HCT116 (cell line): ENCODE data around the gene KIF25. TPM values are rescaled to one million over a fixed set of nuclear protein-coding genes. Genes with fewer than 3 reads are reported as not detected.

Experiments
- ATAC-seq: fragments of 200-7000 bp; cut with Tn5 transposase; 2 replicates; pipeline ENCODE4 v1.9.1; 2020; ENCODE audit warnings: mild to moderate bottlenecking, moderate library complexity
- BruUV-seq: library from RNA; stranded (reverse); fragments of 400-500 nt; replicated peaks from 2 replicates; lab custom pipeline; 2021; lab: Mats Ljungman, UMichigan
- CTCF ChIA-PET: fragments of 300-600 bp; sonication (Branson Sonifier 250); formaldehyde crosslinking; loops from one replicate; lab custom pipeline; 2021; ENCODE audit warnings: antibody characterized with exemption; lab: Charles Lee
- POLR2A ChIA-PET: fragments of 300-600, 350-600 bp; sonication (Branson Sonifier 250); formaldehyde crosslinking; loops from one replicate; lab custom pipeline; 2021; ENCODE audit warnings: antibody characterized with exemption; lab: Charles Lee
- RAD21 ChIA-PET, 2 experiments: fragments of 300-600 bp; sonication (Branson Sonifier 250); formaldehyde crosslinking; loops; one replicate each; lab custom pipeline; 2023; ENCODE audit warnings: low total read pairs in 2 of 2; ENCODE audit not compliant: uncharacterized antibody in 2 of 2, unreplicated experiment in 2 of 2, low non-redundant PET in 1 of 2; lab: Charles Lee
- DNase-seq: peaks from one replicate; pipeline ENCODE4 v3.0.0-alpha.2; 2010; ENCODE audit warnings: low read depth, low spot score
- H2AFZ ChIP-seq: fragments of 200-600 bp; shearing (Covaris generic), sonication (generic); 2 replicates; pipeline ENCODE4 v1.6.1; 2017; ENCODE audit warnings: low read depth, mixed run types, mixed read lengths, antibody characterized with exemption, low read length; ENCODE audit not compliant: poor library complexity, severe bottlenecking
- H3K27ac ChIP-seq: 2 replicates; pipeline ENCODE4 v1.5.1; 2012; ENCODE audit warnings: low read depth, low read length
- H3K27me3 ChIP-seq: fragments of 200-600 bp; sonication (generic); 2 replicates; pipeline ENCODE4 v1.6.1; 2016; ENCODE audit warnings: mixed run types, low read length, mixed read lengths; ENCODE audit not compliant: insufficient read depth
- H3K36me3 ChIP-seq, 2 experiments: fragments of 200-500 bp in 1 of 2; fragments of 200-600 bp in 1 of 2; sonication (Bioruptor generic) in 1 of 2; sonication (generic) in 1 of 2; 2 replicates each; pipeline versions ENCODE4 v1.5.1 to v1.6.1; 2014 to 2016; ENCODE audit warnings: low read length in 2 of 2, inconsistent platforms in 1 of 2, mixed read lengths in 1 of 2, mixed run types in 1 of 2; ENCODE audit not compliant: insufficient read depth in 2 of 2, control insufficient read depth in 1 of 2
- H3K4me1 ChIP-seq, 2 experiments: fragments of 200-600 bp in 1 of 2; sonication (generic) in 1 of 2; 2 replicates each; pipeline versions ENCODE4 v1.5.1 to v1.6.1; 2012 to 2017; ENCODE audit warnings: low read length in 2 of 2, inconsistent platforms in 1 of 2, mild to moderate bottlenecking in 1 of 2, mixed read lengths in 1 of 2, mixed run types in 1 of 2, moderate library complexity in 1 of 2; ENCODE audit not compliant: insufficient read depth in 2 of 2, control insufficient read depth in 1 of 2
- H3K4me2 ChIP-seq: fragments of 200-600 bp; sonication (generic); 2 replicates; pipeline ENCODE4 v1.6.1; 2017; ENCODE audit warnings: mixed run types, low read length, mixed read lengths
- H3K4me3 ChIP-seq, 2 experiments: fragments of 200-600 bp in 1 of 2; sonication (generic) in 1 of 2; replicated peaks in 1 of 2; 2 replicates each; pipeline ENCODE4 v1.5.1; 2011 to 2016; ENCODE audit warnings: low read length in 2 of 2, control low read depth in 1 of 2, low read depth in 1 of 2, mild to moderate bottlenecking in 1 of 2, mixed read lengths in 1 of 2, mixed run types in 1 of 2
- H3K79me2 ChIP-seq: fragments of 200-600 bp; sonication (generic); 2 replicates; pipeline ENCODE4 v1.6.1; 2017; ENCODE audit warnings: mild to moderate bottlenecking, mixed run types, low read length, moderate library complexity, mixed read lengths; ENCODE audit not compliant: insufficient read depth
- H3K9ac ChIP-seq: fragments of 200-600 bp; sonication (generic); 2 replicates; pipeline ENCODE4 v1.6.1; 2016; ENCODE audit warnings: low read length, mixed read lengths
- H3K9me2 ChIP-seq: fragments of 200-600 bp; sonication (generic), shearing (Covaris generic); 2 replicates; pipeline ENCODE4 v1.6.1; 2017; ENCODE audit warnings: mixed run types, mild to moderate bottlenecking, moderate library complexity; ENCODE audit not compliant: insufficient read depth
- H3K9me3 ChIP-seq, 2 experiments: fragments of 200-500 bp in 1 of 2; fragments of 200-600 bp in 1 of 2; sonication (Bioruptor generic) in 1 of 2; sonication (generic) in 1 of 2; 2 replicates each; pipeline ENCODE4 v1.6.1; 2014 to 2017; ENCODE audit warnings: low read length in 2 of 2, mixed read lengths in 2 of 2, inconsistent platforms in 1 of 2, low read depth in 1 of 2, mild to moderate bottlenecking in 1 of 2, mixed run types in 1 of 2, moderate library complexity in 1 of 2; ENCODE audit not compliant: control insufficient read depth in 1 of 2, insufficient read depth in 1 of 2
- H4K20me1 ChIP-seq: fragments of 200-600 bp; sonication (generic), shearing (Covaris generic); 2 replicates; pipeline ENCODE4 v1.6.1; 2017; ENCODE audit warnings: mixed run types, mild to moderate bottlenecking, moderate library complexity; ENCODE audit not compliant: insufficient read depth
- CBX3 ChIP-seq: IDR thresholded peaks from 2 replicates; pipeline ENCODE4 v1.6.1; 2012; ENCODE audit warnings: low read depth
- CEBPB ChIP-seq: IDR thresholded peaks from 2 replicates; pipeline ENCODE4 v1.6.1; 2012; ENCODE audit warnings: low read depth
- ELF1 ChIP-seq: IDR thresholded peaks from 2 replicates; pipeline ENCODE4 v1.6.1; 2012; ENCODE audit warnings: low read depth, borderline replicate concordance
- EZH2 ChIP-seq: fragments of 200-600 bp; sonication (generic); IDR thresholded peaks from 2 replicates; pipeline ENCODE4 v1.6.1; 2017; ENCODE audit warnings: antibody characterized with exemption, mixed run types
- EZH2phosphoT487 ChIP-seq: fragments of 200-600 bp; IDR thresholded peaks from 2 replicates; pipeline ENCODE4 v1.6.1; 2018; ENCODE audit warnings: antibody characterized with exemption, borderline replicate concordance
- FOSL1 ChIP-seq: IDR thresholded peaks from 2 replicates; pipeline ENCODE4 v1.6.1; 2012; ENCODE audit warnings: low read depth
- JUND ChIP-seq: IDR thresholded peaks from 2 replicates; pipeline ENCODE4 v1.6.1; 2012
- POLR2AphosphoS5 ChIP-seq: IDR thresholded peaks from 2 replicates; pipeline ENCODE4 v1.6.1; 2011; ENCODE audit warnings: mild to moderate bottlenecking, low read depth, low read length, moderate library complexity
- RAD21 ChIP-seq: IDR thresholded peaks from 2 replicates; pipeline ENCODE4 v1.6.1; 2012; ENCODE audit warnings: low read depth, mild to moderate bottlenecking
- SIN3A ChIP-seq: IDR thresholded peaks from 2 replicates; pipeline ENCODE4 v1.6.1; 2012; ENCODE audit warnings: low read depth
- SP1 ChIP-seq: IDR thresholded peaks from 2 replicates; pipeline ENCODE4 v1.6.1; 2012; ENCODE audit warnings: low read depth
- SRF ChIP-seq: IDR thresholded peaks from 2 replicates; pipeline ENCODE4 v1.6.1; 2012; ENCODE audit warnings: low read depth
- YY1 ChIP-seq: IDR thresholded peaks from 2 replicates; pipeline ENCODE4 v1.6.1; 2011; ENCODE audit warnings: low read length, low read depth, moderate library complexity, mild to moderate bottlenecking; ENCODE audit not compliant: insufficient replicate concordance; ENCODE audit errors: extremely low read depth
- ZFX ChIP-seq: fragments of 450-650 bp; IDR thresholded peaks from 2 replicates; pipeline ENCODE4 v1.6.1; 2017
- ZNF274 ChIP-seq: fragments of 200-500 bp; sonication (Bioruptor generic); IDR thresholded peaks from 2 replicates; pipeline ENCODE4 v1.6.1; 2014; ENCODE audit warnings: mild to moderate bottlenecking, low read depth, low read length, inconsistent platforms
- intact Hi-C: fragments of 100-400 bp; cut with micrococcal nuclease; formaldehyde crosslinking; loops from 2 replicates; pipeline ENCODE4 v1.10.0; 2022
- total RNA-seq: library from RNA; stranded (reverse); gene quantifications from one replicate; pipeline ENCODE4 v1.2.1, GENCODE V29; 2021; ENCODE audit not compliant: unreplicated experiment
- TF ChIP-seq, protein P1 (sequence below), 3 experiments: fragments of 200-600 bp in 1 of 3; sonication (generic) in 1 of 3; IDR thresholded peaks in 2 of 3; conservative IDR thresholded peaks in 1 of 3; 2 replicates each; pipeline ENCODE4 v1.5.1; 2012 to 2017; ENCODE audit warnings: low read depth in 2 of 3, low read length in 2 of 3, antibody characterized with exemption in 1 of 3, borderline replicate concordance in 1 of 3, control low read depth in 1 of 3, mild to moderate bottlenecking in 1 of 3, mixed read lengths in 1 of 3, mixed run types in 1 of 3, moderate library complexity in 1 of 3; ENCODE audit not compliant: insufficient read depth in 1 of 3
- TF ChIP-seq, protein P2 (sequence below): IDR thresholded peaks from 2 replicates; pipeline ENCODE4 v1.6.1; 2011; ENCODE audit warnings: mild to moderate bottlenecking, low read length, moderate library complexity; ENCODE audit not compliant: insufficient replicate concordance; ENCODE audit errors: extremely low read depth

Gene KIF25
- total RNA-seq, 1 experiment from 2014 or later = not detected

DNA sequence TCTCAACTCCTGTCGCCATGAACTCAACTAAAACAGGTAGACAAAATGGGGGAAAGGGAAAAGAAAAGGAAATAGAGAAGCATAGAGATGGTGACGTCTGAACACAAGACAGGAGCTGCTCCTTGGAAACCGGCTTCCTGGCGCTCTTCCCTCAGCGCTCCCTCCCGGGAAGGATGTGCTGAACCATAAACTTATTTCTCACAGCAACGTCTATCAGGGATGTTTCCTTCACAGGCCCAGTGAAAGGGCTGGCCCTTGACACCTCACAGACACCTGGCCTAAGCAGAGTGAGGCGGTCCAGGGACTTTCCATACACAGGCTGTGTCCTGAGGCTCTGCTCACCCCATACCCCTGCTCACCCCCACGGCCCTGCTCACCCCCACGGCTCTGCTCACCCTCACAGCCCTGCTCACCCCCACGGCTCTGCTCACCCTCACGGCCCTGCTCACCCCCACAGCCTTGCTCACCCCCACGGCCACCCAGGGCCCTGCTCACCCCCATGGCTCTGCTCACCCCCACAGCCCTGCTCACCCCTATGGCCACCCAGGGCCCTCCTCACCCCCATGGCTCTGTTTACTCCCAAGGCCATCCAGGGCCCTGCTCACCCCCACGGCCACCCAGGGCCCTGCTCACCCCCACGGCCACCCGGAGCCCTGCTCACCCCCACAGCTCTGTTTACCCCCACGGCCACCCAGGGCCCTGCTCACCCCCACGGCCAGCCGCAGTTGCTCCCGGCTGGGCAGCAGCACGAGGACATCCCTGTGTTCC is 80.9 kb downstream of the KIF25 start:
- H3K9me3 ChIP-seq = no peaks in the 10 kb centered on the region
- no peak overlapping the region for H3K27ac ChIP-seq
- no peaks in the 10 kb centered on the region for H3K9me2 ChIP-seq
- H3K27me3 ChIP-seq = 0 out of 2 replicates have a peak, but pooled peaks cover 3% of the 10 kb centered on the region
- no peaks in the 10 kb centered on the region for H3K36me3 ChIP-seq
- H4K20me1 ChIP-seq = no peaks in the 10 kb centered on the region
- H2AFZ ChIP-seq = no peak overlapping the region
- ATAC-seq (no peak), DNase-seq (no peak)
- H3K4me3 ChIP-seq = no peak overlapping the region
- no peak overlapping the region for H3K9ac ChIP-seq
- no peaks in the 10 kb centered on the region for H3K79me2 ChIP-seq
- intact Hi-C loops = no loop called here
- H3K4me2 ChIP-seq = no peak overlapping the region
- ChIA-PET RAD21 (interaction anchor here in 1 of 2 experiments (0.6 kb wide), 1 partner anchor 82 kb away, joined by 5 read pairs; no protein-coding TSS in a partner anchor), CTCF (no interaction called here), POLR2A (no interaction called here)
- TF ChIP-seq ZNF274 (no peak), CBX3 (no peak), YY1 (no peak), CEBPB (no peak), SIN3A (no peak), RAD21 (no peak), EZH2 (no peak), SP1 (no peak), POLR2AphosphoS5 (no peak), SRF (no peak), JUND (no peak), ELF1 (no peak), ZFX (no peak), FOSL1 (no peak), EZH2phosphoT487 (no peak)
- TF ChIP-seq, protein P1, sequence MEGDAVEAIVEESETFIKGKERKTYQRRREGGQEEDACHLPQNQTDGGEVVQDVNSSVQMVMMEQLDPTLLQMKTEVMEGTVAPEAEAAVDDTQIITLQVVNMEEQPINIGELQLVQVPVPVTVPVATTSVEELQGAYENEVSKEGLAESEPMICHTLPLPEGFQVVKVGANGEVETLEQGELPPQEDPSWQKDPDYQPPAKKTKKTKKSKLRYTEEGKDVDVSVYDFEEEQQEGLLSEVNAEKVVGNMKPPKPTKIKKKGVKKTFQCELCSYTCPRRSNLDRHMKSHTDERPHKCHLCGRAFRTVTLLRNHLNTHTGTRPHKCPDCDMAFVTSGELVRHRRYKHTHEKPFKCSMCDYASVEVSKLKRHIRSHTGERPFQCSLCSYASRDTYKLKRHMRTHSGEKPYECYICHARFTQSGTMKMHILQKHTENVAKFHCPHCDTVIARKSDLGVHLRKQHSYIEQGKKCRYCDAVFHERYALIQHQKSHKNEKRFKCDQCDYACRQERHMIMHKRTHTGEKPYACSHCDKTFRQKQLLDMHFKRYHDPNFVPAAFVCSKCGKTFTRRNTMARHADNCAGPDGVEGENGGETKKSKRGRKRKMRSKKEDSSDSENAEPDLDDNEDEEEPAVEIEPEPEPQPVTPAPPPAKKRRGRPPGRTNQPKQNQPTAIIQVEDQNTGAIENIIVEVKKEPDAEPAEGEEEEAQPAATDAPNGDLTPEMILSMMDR (IDR thresholded peaks at IDR 0.05 in 2 of 3, conservative IDR thresholded peaks at IDR 0.05 in 1 of 3; ENCODE audit: borderline replicate concordance in 1 of 3, insufficient read depth in 1 of 3, low read depth in 2 of 3, low read length in 2 of 3) = no peak
- TF ChIP-seq, protein P2, sequence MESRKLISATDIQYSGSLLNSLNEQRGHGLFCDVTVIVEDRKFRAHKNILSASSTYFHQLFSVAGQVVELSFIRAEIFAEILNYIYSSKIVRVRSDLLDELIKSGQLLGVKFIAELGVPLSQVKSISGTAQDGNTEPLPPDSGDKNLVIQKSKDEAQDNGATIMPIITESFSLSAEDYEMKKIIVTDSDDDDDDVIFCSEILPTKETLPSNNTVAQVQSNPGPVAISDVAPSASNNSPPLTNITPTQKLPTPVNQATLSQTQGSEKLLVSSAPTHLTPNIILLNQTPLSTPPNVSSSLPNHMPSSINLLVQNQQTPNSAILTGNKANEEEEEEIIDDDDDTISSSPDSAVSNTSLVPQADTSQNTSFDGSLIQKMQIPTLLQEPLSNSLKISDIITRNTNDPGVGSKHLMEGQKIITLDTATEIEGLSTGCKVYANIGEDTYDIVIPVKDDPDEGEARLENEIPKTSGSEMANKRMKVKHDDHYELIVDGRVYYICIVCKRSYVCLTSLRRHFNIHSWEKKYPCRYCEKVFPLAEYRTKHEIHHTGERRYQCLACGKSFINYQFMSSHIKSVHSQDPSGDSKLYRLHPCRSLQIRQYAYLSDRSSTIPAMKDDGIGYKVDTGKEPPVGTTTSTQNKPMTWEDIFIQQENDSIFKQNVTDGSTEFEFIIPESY = no peak
- peaks cover 0 to 4% of the 10 kb centered on the region in 2 experiments; a peak in 1 of 4 replicates for H3K4me1 ChIP-seq
- BruUV-seq = no TSS peak
